ENCODE measurements around the gene RNF149.
A peak's percentile ranks its signal among the peaks of the same experiment; 100 is the strongest.

DNA sequence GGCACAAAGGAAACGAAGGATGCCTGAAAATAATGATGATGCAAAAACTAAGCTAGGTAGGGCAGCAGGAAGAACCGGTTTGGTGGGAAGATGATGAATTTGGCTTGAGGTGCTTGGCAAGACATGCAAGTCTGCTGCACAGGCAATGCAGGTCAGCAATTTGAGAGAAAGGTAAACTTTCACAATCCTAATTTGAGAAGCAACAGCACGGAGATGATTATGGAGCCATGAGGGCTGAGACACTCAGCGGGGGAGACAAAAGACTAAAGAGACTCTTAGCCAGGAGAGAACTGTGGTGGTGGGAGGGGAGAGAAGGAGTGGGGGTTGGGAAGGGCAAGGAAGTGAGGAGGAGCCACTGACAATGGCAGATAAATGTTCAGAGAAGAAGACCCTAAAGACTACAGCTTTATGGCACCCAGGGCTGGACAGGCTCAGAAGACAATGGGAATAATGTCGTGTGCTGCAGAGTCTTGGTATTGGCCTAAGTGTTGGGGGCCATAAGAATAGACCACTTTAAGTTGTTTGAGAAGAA, 19.4 kb upstream of the RNF149 start:
- TF ChIP-seq, protein P1, sequence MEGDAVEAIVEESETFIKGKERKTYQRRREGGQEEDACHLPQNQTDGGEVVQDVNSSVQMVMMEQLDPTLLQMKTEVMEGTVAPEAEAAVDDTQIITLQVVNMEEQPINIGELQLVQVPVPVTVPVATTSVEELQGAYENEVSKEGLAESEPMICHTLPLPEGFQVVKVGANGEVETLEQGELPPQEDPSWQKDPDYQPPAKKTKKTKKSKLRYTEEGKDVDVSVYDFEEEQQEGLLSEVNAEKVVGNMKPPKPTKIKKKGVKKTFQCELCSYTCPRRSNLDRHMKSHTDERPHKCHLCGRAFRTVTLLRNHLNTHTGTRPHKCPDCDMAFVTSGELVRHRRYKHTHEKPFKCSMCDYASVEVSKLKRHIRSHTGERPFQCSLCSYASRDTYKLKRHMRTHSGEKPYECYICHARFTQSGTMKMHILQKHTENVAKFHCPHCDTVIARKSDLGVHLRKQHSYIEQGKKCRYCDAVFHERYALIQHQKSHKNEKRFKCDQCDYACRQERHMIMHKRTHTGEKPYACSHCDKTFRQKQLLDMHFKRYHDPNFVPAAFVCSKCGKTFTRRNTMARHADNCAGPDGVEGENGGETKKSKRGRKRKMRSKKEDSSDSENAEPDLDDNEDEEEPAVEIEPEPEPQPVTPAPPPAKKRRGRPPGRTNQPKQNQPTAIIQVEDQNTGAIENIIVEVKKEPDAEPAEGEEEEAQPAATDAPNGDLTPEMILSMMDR (IDR thresholded peaks at IDR 0.05): no peak
- TF ChIP-seq POLR2AphosphoS5 (IDR thresholded peaks at IDR 0.05): peak in 1 of 3 donors; percentile 68
